EH (cell line): ENCODE data around the gene DNAJC11.
"Not testable (repeated sequence)": the region's sequence is repeated elsewhere in the genome, so short reads cannot be mapped to it uniquely, and the experiment has no call there.

Experiments used
- DNase-seq: peaks from one replicate; pipeline ENCODE4 v3.0.0-alpha.2; 2015; ENCODE audit warnings: low read depth

Gene DNAJC11

DNA sequence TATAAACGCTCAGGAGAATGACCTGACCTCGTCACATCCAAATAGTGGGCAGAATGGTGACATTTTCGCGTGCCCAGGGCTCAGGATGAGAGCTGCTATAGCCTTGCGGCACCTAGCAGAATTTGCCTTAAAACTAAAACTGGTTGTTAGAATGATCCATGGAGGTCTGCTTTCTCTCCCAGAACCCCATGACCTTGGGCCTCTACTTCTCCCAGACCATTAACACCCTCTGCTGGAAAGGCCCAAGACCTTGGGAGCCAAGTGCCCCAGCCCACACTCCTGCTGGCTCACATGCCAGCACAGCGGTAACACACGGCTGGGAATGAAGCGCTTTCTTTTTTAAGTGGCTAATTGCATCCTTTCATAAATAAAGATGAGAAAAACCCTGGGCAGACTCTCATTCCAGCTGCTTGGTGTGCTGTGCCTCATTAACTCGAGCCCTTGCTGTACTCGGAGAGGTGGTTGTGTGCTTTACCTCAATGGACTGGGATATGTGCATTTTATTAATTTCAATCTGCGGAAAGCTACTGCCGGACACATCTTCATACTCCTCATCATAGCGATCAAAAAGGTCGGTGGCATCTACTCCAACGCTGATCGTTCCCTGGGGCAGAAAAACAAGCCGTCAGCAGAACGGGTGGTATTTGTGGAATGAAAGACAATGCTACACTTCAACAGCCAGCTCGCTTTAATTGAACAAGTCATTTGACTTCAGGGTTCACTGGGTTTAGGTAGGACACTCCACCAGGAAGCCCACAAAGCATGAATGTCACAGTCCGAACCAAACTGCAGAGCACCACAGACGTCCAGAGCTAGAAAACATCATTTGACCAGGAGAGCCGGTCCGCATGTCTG, 48.0 kb downstream of the DNAJC11 start:
- DNase-seq, result no peak

DNA sequence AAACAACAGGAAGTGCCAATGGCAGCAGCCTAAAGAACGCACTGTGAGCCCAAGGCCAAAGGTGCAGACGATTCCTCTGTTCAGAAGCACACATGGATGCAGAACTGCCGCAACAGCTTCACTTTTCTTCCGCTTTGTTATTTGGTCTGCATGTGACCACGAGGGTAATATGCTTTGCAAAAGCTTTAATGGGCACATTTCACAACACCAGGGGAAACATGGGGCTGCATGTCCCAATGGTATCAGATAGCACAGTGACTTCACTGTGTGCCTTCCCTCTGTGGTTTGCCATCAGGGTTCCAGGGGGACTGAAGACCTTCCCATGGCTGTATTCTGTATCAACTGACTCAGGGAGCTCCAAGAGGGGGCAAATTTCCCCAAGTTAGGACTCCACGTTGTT, 48.6 kb downstream of the DNAJC11 start:
- DNase-seq, result no peak

DNA sequence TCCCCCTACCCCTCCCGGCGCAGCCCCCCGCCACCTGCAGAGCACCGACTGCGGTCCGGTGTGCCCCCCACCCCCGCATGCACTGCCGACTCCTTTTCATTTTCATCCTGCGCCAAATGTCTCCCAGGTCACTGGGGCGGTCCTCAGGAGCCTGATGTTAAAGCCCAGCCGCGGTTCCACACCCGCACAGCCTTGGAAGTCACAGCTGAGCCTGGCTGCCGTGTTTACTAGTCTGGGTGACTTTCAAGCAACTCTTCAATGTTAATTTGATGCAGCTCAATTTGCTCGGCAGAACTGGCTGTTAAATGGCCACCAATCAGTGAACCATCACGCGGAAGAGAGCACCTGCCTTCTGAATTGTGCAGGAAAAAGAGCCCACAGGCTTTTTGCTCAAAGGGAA, 49.7 kb downstream of the DNAJC11 start:
- DNase-seq, result no peak

GRCh38 chr1:6648556-6648955, 53.1 kb downstream of the DNAJC11 start:
- DNase-seq, result no peak

- DNase-seq, result peak; percentile 69
Measured at GRCh38 chr1:6646499-6647148, 55.0 kb downstream of the DNAJC11 start.

- DNase-seq, result no peak
Measured at GRCh38 chr1:6645018-6645417, 56.6 kb downstream of the DNAJC11 start.

DNA sequence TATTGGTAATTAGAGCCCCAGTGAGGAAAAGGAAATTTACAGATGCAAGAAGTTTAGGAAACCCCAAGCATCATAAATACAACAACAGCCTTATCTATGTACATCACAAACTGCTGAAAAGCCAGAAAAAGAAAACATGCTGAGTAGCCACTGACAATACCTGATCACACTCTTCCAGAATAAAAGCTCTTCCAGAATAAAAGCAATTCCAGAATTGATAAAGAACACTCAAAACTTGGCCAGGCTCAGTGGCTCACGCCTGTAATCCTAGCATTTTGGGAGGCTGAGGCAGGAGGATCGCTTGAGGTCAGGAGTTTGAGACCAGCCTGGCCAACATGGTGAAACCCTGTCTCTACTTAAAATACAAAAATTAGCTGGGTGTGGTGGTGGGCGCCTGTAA, 60.7 kb downstream of the DNAJC11 start:
- not testable (repeated sequence) for DNase-seq

GRCh38 chr1:6638226-6638625, 63.4 kb downstream of the DNAJC11 start:
- no peak for DNase-seq

- no peak for DNase-seq
Measured at GRCh38 chr1:6637770-6638169, 63.8 kb downstream of the DNAJC11 start.

- not testable (repeated sequence) for DNase-seq
Measured at GRCh38 chr1:6636778-6637177, 64.8 kb downstream of the DNAJC11 start.

DNA sequence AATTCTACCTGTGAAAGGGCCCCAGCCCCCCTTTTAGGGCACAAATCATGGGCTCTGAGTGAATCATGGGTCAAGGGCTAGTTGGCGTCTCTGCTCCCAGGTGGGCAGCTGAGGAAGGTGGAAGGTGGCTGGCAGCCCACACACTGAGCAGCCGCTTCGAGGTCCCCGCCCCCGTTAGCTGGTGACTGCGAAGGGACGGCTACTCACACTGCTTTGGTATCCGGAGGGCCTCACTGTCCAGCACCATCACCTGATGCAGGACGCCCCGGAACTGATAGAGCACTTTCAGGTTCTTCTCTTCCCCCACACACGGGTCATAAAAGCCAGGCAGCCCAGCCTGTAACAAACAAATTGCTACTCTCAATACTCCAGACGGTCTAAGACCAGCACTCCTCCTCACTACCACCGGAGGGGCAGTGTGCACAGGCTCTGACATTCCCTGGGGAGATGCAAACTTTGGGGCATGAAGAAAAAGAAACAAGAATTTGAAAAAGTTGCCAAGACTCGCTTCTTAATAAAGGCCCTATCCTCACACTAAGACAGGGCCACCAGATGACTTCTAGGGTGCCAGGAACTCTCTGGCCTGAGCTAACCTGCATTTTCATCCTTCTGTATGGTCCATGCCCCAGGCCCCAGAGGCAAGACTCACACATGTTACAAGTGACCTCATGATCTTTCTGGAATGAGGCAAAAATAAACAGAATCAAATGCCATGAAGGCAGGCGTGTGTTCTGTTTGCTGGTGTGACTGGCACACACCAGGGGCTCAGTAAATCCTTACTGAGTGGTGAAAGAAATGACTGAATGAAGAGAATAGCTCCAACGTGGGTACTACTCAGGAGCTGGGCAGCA, 65.5 kb downstream of the DNAJC11 start:
- DNase-seq, result peak; percentile 32

- DNase-seq, result no peak
Measured at GRCh38 chr1:6635161-6635909, 66.3 kb downstream of the DNAJC11 start.

DNA sequence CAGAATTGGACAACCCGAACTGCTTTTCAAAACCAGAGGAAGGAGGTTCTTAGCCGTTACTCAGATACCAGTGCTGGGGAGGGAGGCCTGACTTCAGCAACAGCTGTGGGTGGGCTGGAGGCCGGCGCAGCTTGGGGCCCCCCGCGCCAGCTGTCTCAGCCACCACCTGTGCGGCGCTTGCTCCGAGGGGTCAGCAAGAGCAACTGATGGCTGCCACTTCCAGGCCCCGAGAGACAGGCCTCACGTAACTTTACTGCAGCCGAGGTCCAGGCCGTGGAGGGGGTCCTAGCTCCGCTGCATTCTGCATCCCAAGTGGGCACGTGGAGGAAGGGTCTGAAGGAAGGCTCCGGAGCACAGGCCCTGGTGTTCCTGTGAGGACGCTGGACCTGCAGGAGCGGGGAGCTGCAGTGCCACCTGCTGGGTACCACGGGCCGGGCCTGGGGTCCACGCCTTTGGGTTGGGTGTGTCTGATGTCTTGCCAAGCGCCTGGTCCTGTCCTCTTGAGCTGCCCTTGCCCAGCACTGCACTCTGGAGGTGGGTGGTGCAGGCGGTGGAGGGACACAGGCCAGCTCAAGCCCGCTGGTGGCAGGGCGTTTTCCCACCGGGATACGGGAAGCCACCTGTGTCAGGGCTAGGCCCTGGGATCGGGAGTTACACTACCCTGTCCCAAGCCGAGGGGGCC, 67.1 kb downstream of the DNAJC11 start:
- DNase-seq, result peak; percentile 36

DNA sequence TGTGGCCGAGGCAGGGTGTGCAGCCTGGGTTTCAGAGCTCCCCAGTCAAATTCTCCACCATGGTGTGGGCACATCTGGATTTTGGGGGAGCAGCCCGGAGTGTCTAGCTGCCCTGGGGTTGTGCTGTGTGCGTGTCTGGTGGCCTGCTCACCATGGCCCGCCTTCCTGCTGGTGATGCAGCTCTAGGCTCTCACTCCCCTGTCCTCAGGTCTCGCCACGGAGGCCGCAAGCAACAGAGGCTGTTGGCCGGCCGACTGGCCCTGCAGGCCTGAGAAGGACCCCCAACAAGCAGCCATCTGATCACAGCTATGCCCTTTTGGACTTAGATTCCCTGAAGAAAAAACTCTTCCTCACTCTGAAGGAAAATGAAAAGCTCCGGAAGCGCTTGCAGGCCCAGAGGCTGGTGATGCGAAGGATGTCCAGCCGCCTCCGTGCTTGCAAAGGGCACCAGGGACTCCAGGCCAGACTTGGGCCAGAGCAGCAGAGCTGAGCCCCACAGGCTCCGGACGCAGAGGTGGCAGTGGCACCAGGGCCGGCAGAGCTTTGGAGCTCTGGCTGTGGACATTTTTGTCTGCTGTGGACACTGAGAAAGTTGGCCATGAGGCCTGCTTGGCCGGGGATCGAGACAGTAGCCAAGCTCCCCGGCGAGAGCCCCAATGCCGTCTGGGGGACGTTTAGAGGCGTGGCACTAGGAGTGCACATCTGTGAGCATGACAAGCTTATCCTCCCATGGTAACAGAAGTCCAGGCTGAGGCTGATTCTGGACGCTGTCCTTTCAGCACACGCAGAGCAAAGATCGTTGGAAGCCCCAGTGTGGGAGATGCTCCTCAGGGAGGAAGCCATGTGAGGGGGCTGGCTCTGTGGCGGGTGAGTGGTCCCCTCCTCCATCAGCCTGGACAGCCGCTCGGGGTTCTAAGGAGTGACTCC, 68.8 kb downstream of the DNAJC11 start:
- DNase-seq, result no peak

- DNase-seq, result no peak
Measured at GRCh38 chr1:6631058-6631457, 70.6 kb downstream of the DNAJC11 start.

DNA sequence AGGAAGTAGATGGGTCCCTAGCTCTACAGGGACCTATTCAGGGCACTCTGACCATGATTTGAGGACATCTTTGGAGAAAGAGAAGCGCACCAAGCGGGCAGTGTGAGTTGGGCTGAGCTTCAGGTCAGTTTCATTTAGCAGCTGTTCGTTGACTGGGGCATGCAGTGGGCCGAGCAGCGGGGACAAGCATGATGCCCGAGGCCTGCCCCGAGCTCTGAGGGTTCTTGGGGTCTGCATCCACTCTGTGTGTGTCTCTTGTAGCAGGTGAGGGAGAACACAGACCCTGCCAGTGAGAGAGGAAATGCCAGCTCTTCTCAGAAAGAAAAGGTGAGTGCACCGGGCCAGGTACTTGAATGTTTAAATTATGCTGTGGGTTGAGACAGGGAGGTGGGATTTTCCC, 71.6 kb downstream of the DNAJC11 start:
- no peak for DNase-seq

- DNase-seq, result no peak
Measured at GRCh38 chr1:6628971-6629479, 72.6 kb downstream of the DNAJC11 start.

- no peak for DNase-seq
Measured at GRCh38 chr1:6627841-6628545, 73.6 kb downstream of the DNAJC11 start.

- no peak for DNase-seq
Measured at GRCh38 chr1:6627031-6627430, 74.6 kb downstream of the DNAJC11 start.
